HepG2 (cell line): ENCODE measurements around the gene PDE3B. TPM values are rescaled to one million over a fixed set of nuclear protein-coding genes. Genes with fewer than 3 reads are reported as not detected.
A peak's percentile ranks its signal among the peaks of the same experiment; 100 is the strongest.

Experiments used
- ATRX ChIP-seq: sonication (generic); formaldehyde crosslinking; IDR thresholded peaks from 2 replicates; pipeline ENCODE4 v1.4.0; 2020; ENCODE audit warnings: missing genetic modification reagents, borderline replicate concordance
- CBFB ChIP-seq: sonication (generic); formaldehyde crosslinking; IDR thresholded peaks from 2 replicates; pipeline ENCODE4 v1.4.0; 2020; ENCODE audit warnings: missing genetic modification reagents
- EHMT2 ChIP-seq: fragments of 200-600 bp; sonication (generic); IDR thresholded peaks from 2 replicates; pipeline ENCODE4 v1.7.0; 2017; ENCODE audit warnings: antibody characterized with exemption, low read depth, low read length, borderline replicate concordance
- RFX5 ChIP-seq: IDR thresholded peaks from 2 replicates; pipeline ENCODE4 v1.6.1; 2011; ENCODE audit warnings: low read depth, low read length, improper control_type of control experiment
- YY1 ChIP-seq: IDR thresholded peaks from 2 replicates; pipeline ENCODE4 v1.6.1; 2011; ENCODE audit warnings: low read length, low read depth, moderate library complexity, mild to moderate bottlenecking; ENCODE audit not compliant: insufficient read depth, insufficient replicate concordance
- ZFP36L2 ChIP-seq: sonication (generic); formaldehyde crosslinking; IDR thresholded peaks from 2 replicates; pipeline ENCODE4 v1.4.0; 2020; ENCODE audit warnings: missing genetic modification reagents
- ZNF205 ChIP-seq: IDR thresholded peaks from 2 replicates; pipeline ENCODE4 v1.6.1; 2018; ENCODE audit warnings: missing biosample characterization, missing genetic modification reagents
- ZNF30 ChIP-seq: sonication (generic); formaldehyde crosslinking; IDR thresholded peaks from 2 replicates; pipeline ENCODE4 v1.5.0; 2020; ENCODE audit warnings: mild to moderate bottlenecking, missing genetic modification reagents
- ZNF383 ChIP-seq: sonication (generic); formaldehyde crosslinking; IDR thresholded peaks from 2 replicates; pipeline ENCODE4 v1.4.0; 2020; ENCODE audit warnings: missing genetic modification reagents, mild to moderate bottlenecking, borderline replicate concordance
- ZNF724P ChIP-seq: sonication (generic); formaldehyde crosslinking; IDR thresholded peaks from 2 replicates; pipeline ENCODE4 v1.8.0; 2022; ENCODE audit warnings: missing genetic modification reagents, borderline replicate concordance
- polyA plus RNA-seq, 8 experiments: library from polyadenylated mRNA; depleted of rRNA in 3 of 8; stranded (reverse) in 7 of 8; unstranded in 1 of 8; fragments of >200 nt; fragmentation: Illumina TruSeq in 4 of 8; extraction: Trizol in 4 of 8; gene quantifications; 2 replicates each; pipeline versions ENCODE4 v1.2.1 to v1.2.3, GENCODE V29; 2011 to 2016; ENCODE audit warnings: low read depth in 4 of 8, missing spikeins in 1 of 8, mixed read lengths in 1 of 8; ENCODE audit not compliant: insufficient read depth in 1 of 8
- total RNA-seq, 5 experiments: library from RNA; depleted of rRNA; stranded (reverse); fragments of >200 nt; fragmentation: Illumina TruSeq; extraction: Trizol; gene quantifications; 2 replicates each; pipeline ENCODE4 v1.2.3, GENCODE V29; 2016; ENCODE audit warnings: low read depth in 1 of 5
- TF ChIP-seq, protein P1 (sequence below): sonication (generic); formaldehyde crosslinking; IDR thresholded peaks from 2 replicates; pipeline ENCODE4 v1.4.0; 2020; ENCODE audit warnings: missing genetic modification reagents, borderline replicate concordance
- TF ChIP-seq, protein P2 (sequence below), 2 experiments: sonication (generic) in 1 of 2; formaldehyde crosslinking in 1 of 2; IDR thresholded peaks; 2 replicates each; pipeline versions ENCODE4 v1.4.0 to v1.6.1; 2016 to 2020; ENCODE audit warnings: borderline replicate concordance in 1 of 2, low read depth in 1 of 2, mild to moderate bottlenecking in 1 of 2, missing genetic modification reagents in 1 of 2
- TF ChIP-seq, protein P3 (sequence below): IDR thresholded peaks from 2 replicates; pipeline ENCODE4 v1.6.1; 2012; ENCODE audit warnings: inconsistent platforms
- TF ChIP-seq, protein P4 (sequence below), 2 experiments: sonication (generic) in 1 of 2; formaldehyde crosslinking in 1 of 2; IDR thresholded peaks; 2 replicates each; pipeline versions ENCODE4 v1.6.1 to v1.9.0; 2014 to 2022; ENCODE audit warnings: antibody characterized with exemption in 1 of 2, borderline replicate concordance in 1 of 2, inconsistent platforms in 1 of 2, low read depth in 1 of 2, missing genetic modification reagents in 1 of 2

Gene PDE3B
- total and polyA plus RNA-seq, 2 of the 13 experiments (the other 11 are each of a cell fraction or from before 2014, with no cell fraction given) = 14.1 to 26.5 TPM

DNA sequence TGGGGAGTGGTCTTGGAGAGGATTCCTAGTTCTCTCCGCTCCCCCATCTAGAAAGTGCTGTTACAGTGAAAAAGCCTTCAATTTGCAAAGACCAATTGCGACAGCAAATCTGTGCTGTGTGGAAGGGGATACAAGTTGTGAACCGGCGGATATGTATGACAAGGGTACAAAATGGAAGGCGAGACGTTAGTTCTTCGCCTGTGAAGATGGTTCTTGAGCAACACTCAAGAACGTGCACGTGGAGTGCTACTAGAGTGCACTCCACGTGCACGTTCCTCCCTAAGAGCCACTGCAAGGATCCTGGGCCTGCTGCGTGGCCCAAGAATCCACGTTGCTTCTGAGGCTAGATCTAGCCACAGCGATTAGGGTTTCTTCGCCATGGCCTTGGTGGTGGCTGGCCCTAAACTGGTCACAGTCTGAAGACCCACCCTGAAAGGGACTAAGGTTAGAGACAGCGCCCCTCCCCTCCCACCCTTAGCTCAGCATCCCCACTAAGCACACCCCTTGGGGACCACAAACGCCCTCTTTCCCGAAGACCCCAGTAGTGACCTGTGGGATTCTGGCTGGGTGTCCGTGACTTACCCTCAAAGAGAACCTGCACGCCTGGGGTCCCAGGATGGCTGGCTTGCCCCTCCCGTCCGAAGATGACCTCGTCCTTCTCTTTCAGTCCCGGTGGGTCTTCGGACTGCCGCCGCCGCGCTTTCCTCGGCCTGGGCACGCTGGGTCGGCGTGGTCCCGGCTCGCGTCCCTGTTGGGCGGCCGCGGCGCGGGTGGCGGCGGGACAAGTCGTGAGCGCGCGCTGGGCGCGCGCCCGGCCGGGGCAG is 519 bp upstream of the PDE3B start (continued):
- TF ChIP-seq, protein P1, sequence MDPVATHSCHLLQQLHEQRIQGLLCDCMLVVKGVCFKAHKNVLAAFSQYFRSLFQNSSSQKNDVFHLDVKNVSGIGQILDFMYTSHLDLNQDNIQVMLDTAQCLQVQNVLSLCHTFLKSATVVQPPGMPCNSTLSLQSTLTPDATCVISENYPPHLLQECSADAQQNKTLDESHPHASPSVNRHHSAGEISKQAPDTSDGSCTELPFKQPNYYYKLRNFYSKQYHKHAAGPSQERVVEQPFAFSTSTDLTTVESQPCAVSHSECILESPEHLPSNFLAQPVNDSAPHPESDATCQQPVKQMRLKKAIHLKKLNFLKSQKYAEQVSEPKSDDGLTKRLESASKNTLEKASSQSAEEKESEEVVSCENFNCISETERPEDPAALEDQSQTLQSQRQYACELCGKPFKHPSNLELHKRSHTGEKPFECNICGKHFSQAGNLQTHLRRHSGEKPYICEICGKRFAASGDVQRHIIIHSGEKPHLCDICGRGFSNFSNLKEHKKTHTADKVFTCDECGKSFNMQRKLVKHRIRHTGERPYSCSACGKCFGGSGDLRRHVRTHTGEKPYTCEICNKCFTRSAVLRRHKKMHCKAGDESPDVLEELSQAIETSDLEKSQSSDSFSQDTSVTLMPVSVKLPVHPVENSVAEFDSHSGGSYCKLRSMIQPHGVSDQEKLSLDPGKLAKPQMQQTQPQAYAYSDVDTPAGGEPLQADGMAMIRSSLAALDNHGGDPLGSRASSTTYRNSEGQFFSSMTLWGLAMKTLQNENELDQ (CRISPR knock-in tag) = 0 out of 2 replicates have a peak, but pooled peaks have one; percentile 36
- TF ChIP-seq ZNF205 (CRISPR knock-in tag) = no peak
- TF ChIP-seq, protein P2, sequence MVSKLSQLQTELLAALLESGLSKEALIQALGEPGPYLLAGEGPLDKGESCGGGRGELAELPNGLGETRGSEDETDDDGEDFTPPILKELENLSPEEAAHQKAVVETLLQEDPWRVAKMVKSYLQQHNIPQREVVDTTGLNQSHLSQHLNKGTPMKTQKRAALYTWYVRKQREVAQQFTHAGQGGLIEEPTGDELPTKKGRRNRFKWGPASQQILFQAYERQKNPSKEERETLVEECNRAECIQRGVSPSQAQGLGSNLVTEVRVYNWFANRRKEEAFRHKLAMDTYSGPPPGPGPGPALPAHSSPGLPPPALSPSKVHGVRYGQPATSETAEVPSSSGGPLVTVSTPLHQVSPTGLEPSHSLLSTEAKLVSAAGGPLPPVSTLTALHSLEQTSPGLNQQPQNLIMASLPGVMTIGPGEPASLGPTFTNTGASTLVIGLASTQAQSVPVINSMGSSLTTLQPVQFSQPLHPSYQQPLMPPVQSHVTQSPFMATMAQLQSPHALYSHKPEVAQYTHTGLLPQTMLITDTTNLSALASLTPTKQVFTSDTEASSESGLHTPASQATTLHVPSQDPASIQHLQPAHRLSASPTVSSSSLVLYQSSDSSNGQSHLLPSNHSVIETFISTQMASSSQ (IDR thresholded peaks at IDR 0.05; ENCODE audit: low read depth) = no peak
- TF ChIP-seq, protein P2 (CRISPR knock-in tag; IDR thresholded peaks at IDR 0.05; ENCODE audit: borderline replicate concordance) = peak; percentile 58; the same call in 1 of the 2 replicates
- no peak for TF ChIP-seq ZNF383 (CRISPR knock-in tag)
- TF ChIP-seq, protein P3, sequence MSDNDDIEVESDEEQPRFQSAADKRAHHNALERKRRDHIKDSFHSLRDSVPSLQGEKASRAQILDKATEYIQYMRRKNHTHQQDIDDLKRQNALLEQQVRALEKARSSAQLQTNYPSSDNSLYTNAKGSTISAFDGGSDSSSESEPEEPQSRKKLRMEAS = peak; percentile 85
- no peak for TF ChIP-seq ZNF724P
- no peak for TF ChIP-seq EHMT2
- no peak for TF ChIP-seq ATRX
- no peak for TF ChIP-seq ZFP36L2
- TF ChIP-seq CBFB (CRISPR knock-in tag) = 0 out of 2 replicates have a peak, but pooled peaks have one; percentile 14
- TF ChIP-seq, protein P4, sequence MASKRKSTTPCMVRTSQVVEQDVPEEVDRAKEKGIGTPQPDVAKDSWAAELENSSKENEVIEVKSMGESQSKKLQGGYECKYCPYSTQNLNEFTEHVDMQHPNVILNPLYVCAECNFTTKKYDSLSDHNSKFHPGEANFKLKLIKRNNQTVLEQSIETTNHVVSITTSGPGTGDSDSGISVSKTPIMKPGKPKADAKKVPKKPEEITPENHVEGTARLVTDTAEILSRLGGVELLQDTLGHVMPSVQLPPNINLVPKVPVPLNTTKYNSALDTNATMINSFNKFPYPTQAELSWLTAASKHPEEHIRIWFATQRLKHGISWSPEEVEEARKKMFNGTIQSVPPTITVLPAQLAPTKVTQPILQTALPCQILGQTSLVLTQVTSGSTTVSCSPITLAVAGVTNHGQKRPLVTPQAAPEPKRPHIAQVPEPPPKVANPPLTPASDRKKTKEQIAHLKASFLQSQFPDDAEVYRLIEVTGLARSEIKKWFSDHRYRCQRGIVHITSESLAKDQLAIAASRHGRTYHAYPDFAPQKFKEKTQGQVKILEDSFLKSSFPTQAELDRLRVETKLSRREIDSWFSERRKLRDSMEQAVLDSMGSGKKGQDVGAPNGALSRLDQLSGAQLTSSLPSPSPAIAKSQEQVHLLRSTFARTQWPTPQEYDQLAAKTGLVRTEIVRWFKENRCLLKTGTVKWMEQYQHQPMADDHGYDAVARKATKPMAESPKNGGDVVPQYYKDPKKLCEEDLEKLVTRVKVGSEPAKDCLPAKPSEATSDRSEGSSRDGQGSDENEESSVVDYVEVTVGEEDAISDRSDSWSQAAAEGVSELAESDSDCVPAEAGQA (IDR thresholded peaks at IDR 0.05; ENCODE audit: low read depth) = no peak
- TF ChIP-seq, protein P4 (CRISPR knock-in tag; IDR thresholded peaks at IDR 0.05; ENCODE audit: borderline replicate concordance) = peak; percentile 44; the same call in 1 of the 2 replicates
- TF ChIP-seq RFX5 = no peak
- peak; percentile 61 for TF ChIP-seq YY1
- TF ChIP-seq ZNF30 (CRISPR knock-in tag) = peak; percentile 96
